ENCODE results near the gene GIPC2.
"Not testable (repeated sequence)": the region's sequence is repeated elsewhere in the genome, so short reads cannot be mapped to it uniquely, and the experiment has no call there.

Gene GIPC2

GRCh38 chr1:78070210-78070609 is 24.4 kb downstream of the GIPC2 start:
- no peak for DNase-seq

- DNase-seq: no peak
These were observed 25.0 kb downstream of the GIPC2 start for GRCh38 chr1:78070758-78071157.

GRCh38 chr1:78071696-78072095 is 25.9 kb downstream of the GIPC2 start:
- DNase-seq: no peak

- no peak for DNase-seq
These were observed 26.4 kb downstream of the GIPC2 start for GRCh38 chr1:78072216-78072615.

- DNase-seq: no peak
These were observed 27.7 kb downstream of the GIPC2 start for GRCh38 chr1:78073441-78073840.

GRCh38 chr1:78075621-78076020 is 29.9 kb downstream of the GIPC2 start:
- DNase-seq: no peak

GRCh38 chr1:78078358-78078757 is 32.6 kb downstream of the GIPC2 start:
- no peak for DNase-seq

GRCh38 chr1:78079580-78079979 is 33.8 kb downstream of the GIPC2 start:
- no peak for DNase-seq

- DNase-seq: no peak
These were observed 35.0 kb downstream of the GIPC2 start for GRCh38 chr1:78080767-78081166.

- no peak for DNase-seq
These were observed 36.5 kb downstream of the GIPC2 start for GRCh38 chr1:78081980-78082860.

GRCh38 chr1:78084639-78085038 is 38.9 kb downstream of the GIPC2 start:
- not testable (repeated sequence) for DNase-seq

- DNase-seq: no peak
These were observed 40.9 kb downstream of the GIPC2 start for GRCh38 chr1:78086697-78087096.

- no peak for DNase-seq
These were observed 42.2 kb downstream of the GIPC2 start for GRCh38 chr1:78088015-78088414.

- no peak for DNase-seq
These were observed 42.7 kb downstream of the GIPC2 start for GRCh38 chr1:78088486-78088885.

GRCh38 chr1:78089010-78089409 is 43.2 kb downstream of the GIPC2 start:
- DNase-seq: no peak

- no peak for DNase-seq
These were observed 44.8 kb downstream of the GIPC2 start for GRCh38 chr1:78090472-78091133.

GRCh38 chr1:78091215-78091813 is 45.5 kb downstream of the GIPC2 start:
- DNase-seq: no peak

GRCh38 chr1:78091886-78092285 is 46.1 kb downstream of the GIPC2 start:
- no peak for DNase-seq

GRCh38 chr1:78092643-78093042 is 46.9 kb downstream of the GIPC2 start:
- no peak for DNase-seq

- no peak for DNase-seq
These were observed 47.8 kb downstream of the GIPC2 start for GRCh38 chr1:78093560-78093959.

GRCh38 chr1:78094639-78095038 is 48.9 kb downstream of the GIPC2 start:
- DNase-seq: no peak

- DNase-seq: no peak
These were observed 49.8 kb downstream of the GIPC2 start for GRCh38 chr1:78095593-78095992.

GRCh38 chr1:78096017-78096416 is 50.3 kb downstream of the GIPC2 start:
- no peak for DNase-seq

GRCh38 chr1:78096976-78097375 is 51.2 kb downstream of the GIPC2 start:
- no peak for DNase-seq

Measured in NCI-H446 treated with DMSO at 0.1 percent for 48 hours (cell line).